HG03066 (cell line): ENCODE measurements around the gene MYO16.
A peak's percentile ranks its signal among the peaks of the same experiment; 100 is the strongest.

Experiments used
- ATAC-seq: cut with Tn5 transposase; IDR thresholded peaks from one replicate; pipeline ENCODE4 v1.9.1; 2021; ENCODE audit warnings: low read depth; ENCODE audit not compliant: unreplicated experiment

The MYO16 gene

GRCh38 chr13:109105899-109106298, 476.5 kb downstream of the MYO16 start:
- ATAC-seq: no peak

GRCh38 chr13:109110159-109110558, 480.7 kb downstream of the MYO16 start:
- no peak for ATAC-seq

- ATAC-seq: no peak
Measured at GRCh38 chr13:109111141-109111540, 481.7 kb downstream of the MYO16 start.

GRCh38 chr13:109113427-109113826, 484.0 kb downstream of the MYO16 start:
- no peak for ATAC-seq

GRCh38 chr13:109114162-109114561, 484.8 kb downstream of the MYO16 start:
- no peak for ATAC-seq

GRCh38 chr13:109114991-109115390, 485.6 kb downstream of the MYO16 start:
- ATAC-seq: no peak

- no peak for ATAC-seq
Measured at GRCh38 chr13:109118521-109118920, 489.1 kb downstream of the MYO16 start.

- no peak for ATAC-seq
Measured at GRCh38 chr13:109119896-109120295, 490.5 kb downstream of the MYO16 start.

- ATAC-seq: no peak
Measured at GRCh38 chr13:109121826-109122225, 492.4 kb downstream of the MYO16 start.

GRCh38 chr13:109123971-109124370, 494.6 kb downstream of the MYO16 start:
- no peak for ATAC-seq

GRCh38 chr13:109126178-109126577, 496.8 kb downstream of the MYO16 start:
- ATAC-seq: no peak

- no peak for ATAC-seq
Measured at GRCh38 chr13:109126891-109127641, 497.7 kb downstream of the MYO16 start.

- no peak for ATAC-seq
Measured at GRCh38 chr13:109128121-109128520, 498.7 kb downstream of the MYO16 start.

GRCh38 chr13:109130093-109130835, 500.9 kb downstream of the MYO16 start:
- ATAC-seq: no peak

GRCh38 chr13:109131698-109132257, 502.4 kb downstream of the MYO16 start:
- ATAC-seq: peak; percentile 77

GRCh38 chr13:109135018-109135417, 505.6 kb downstream of the MYO16 start:
- no peak for ATAC-seq

GRCh38 chr13:109136873-109137272, 507.5 kb downstream of the MYO16 start:
- no peak for ATAC-seq

GRCh38 chr13:109139346-109139745, 509.9 kb downstream of the MYO16 start:
- no peak for ATAC-seq

- ATAC-seq: no peak
Measured at GRCh38 chr13:109140054-109140453, 510.6 kb downstream of the MYO16 start.

GRCh38 chr13:109140479-109141349, 511.3 kb downstream of the MYO16 start:
- no peak for ATAC-seq

- no peak for ATAC-seq
Measured at GRCh38 chr13:109141706-109142105, 512.3 kb downstream of the MYO16 start.
